CD4-positive, alpha-beta memory T cell (primary cell): ENCODE results near the gene NOL4L. TPM values are rescaled to one million over a fixed set of nuclear protein-coding genes. Genes with fewer than 3 reads are reported as not detected.

ENCODE experiments used
- CTCF ChIA-PET: fragments of 350-600 bp; sonication (Branson Sonifier 250); formaldehyde crosslinking; loops from one replicate; lab custom pipeline; 2021; ENCODE audit warnings: inconsistent platforms; ENCODE audit not compliant: partially characterized antibody; lab: Charles Lee
- POLR2A ChIA-PET: fragments of 350-600 bp; sonication (Branson Sonifier 250); formaldehyde crosslinking; loops from one replicate; lab custom pipeline; 2021; ENCODE audit not compliant: partially characterized antibody; lab: Charles Lee
- DNase-seq, 5 donors: peaks; one replicate each; pipeline versions ENCODE4 v3.0.0 to v3.0.0-alpha.2; 2020 to 2022; ENCODE audit warnings: mixed read lengths in 1 of 5
- H3K27ac ChIP-seq: one replicate; pipeline ENCODE4 v1.7.0; 2013; ENCODE audit warnings: low read depth, low read length
- H3K27me3 ChIP-seq: 2 replicates; pipeline ENCODE4 v1.7.0; 2013; ENCODE audit warnings: mild to moderate bottlenecking, low read length, moderate library complexity; ENCODE audit not compliant: insufficient read depth
- H3K36me3 ChIP-seq: 2 replicates; pipeline ENCODE4 v1.7.0; 2013; ENCODE audit warnings: mild to moderate bottlenecking, low read length, moderate library complexity; ENCODE audit not compliant: insufficient read depth
- H3K4me1 ChIP-seq: 2 replicates; pipeline ENCODE4 v1.7.0; 2013; ENCODE audit warnings: mild to moderate bottlenecking, low read length, moderate library complexity; ENCODE audit not compliant: insufficient read depth
- H3K4me3 ChIP-seq, 2 donors: one replicate each; pipeline ENCODE4 v1.7.0; 2013; ENCODE audit warnings: low read length in 2 of 2, mild to moderate bottlenecking in 1 of 2
- H3K9me3 ChIP-seq, 2 donors: one replicate each; pipeline ENCODE4 v1.7.0; 2013; ENCODE audit warnings: low read length in 2 of 2, control low read depth in 1 of 2; ENCODE audit not compliant: control insufficient read depth in 1 of 2
- H3K27ac Mint-ChIP-seq, 7 donors: one replicate each; pipeline ENCODE4 v1.8.0; 2020 to 2021; ENCODE audit warnings: mixed read lengths in 7 of 7, mild to moderate bottlenecking in 6 of 7, inconsistent platforms in 3 of 7, moderate library complexity in 3 of 7
- H3K27me3 Mint-ChIP-seq, 2 donors: one replicate each; pipeline ENCODE4 v1.8.0; 2020 to 2021; ENCODE audit warnings: mixed read lengths in 2 of 2
- H3K36me3 Mint-ChIP-seq, 2 donors: one replicate each; pipeline ENCODE4 v1.8.0; 2020 to 2021; ENCODE audit warnings: mixed read lengths in 2 of 2, inconsistent platforms in 1 of 2, mild to moderate bottlenecking in 1 of 2
- H3K4me1 Mint-ChIP-seq, 4 donors: one replicate each; pipeline ENCODE4 v1.8.0; 2020 to 2021; ENCODE audit warnings: mixed read lengths in 4 of 4, mild to moderate bottlenecking in 1 of 4
- H3K4me3 Mint-ChIP-seq, 8 donors: one replicate each; pipeline ENCODE4 v1.8.0; 2020 to 2021; ENCODE audit warnings: mixed read lengths in 8 of 8, mild to moderate bottlenecking in 7 of 8, moderate library complexity in 6 of 8, inconsistent platforms in 3 of 8
- H3K9me3 Mint-ChIP-seq, 8 donors: one replicate each; pipeline ENCODE4 v1.8.0; 2020 to 2021; ENCODE audit warnings: mixed read lengths in 8 of 8, mild to moderate bottlenecking in 5 of 8, inconsistent platforms in 3 of 8, moderate library complexity in 1 of 8
- intact Hi-C: fragments of 100-400 bp; cut with micrococcal nuclease; formaldehyde crosslinking; loops from one replicate; pipeline ENCODE4 v1.15.1; 2023
- polyA plus RNA-seq, 2 donors: library from polyadenylated mRNA; unstranded; fragments of 300-500 nt; fragmentation: Illumina TruSeq; gene quantifications; one replicate each; pipeline ENCODE4 v1.2.3, GENCODE V29; 2021
- total RNA-seq, 2 experiments: library from RNA; stranded (reverse); gene quantifications; one replicate each; pipeline ENCODE4 v1.2.3, GENCODE V29; 2021

The NOL4L gene
- total and polyA plus RNA-seq, 4 experiments from 2014 or later = 7.0 to 74.2 (median 47.5) TPM

- Histone ChIP-seq H3K4me3 (no peak overlapping the region), H3K9me3 (no peaks in the 10 kb centered on the region), H3K4me1 (peaks cover 81% of the 10 kb centered on the region), H3K36me3 (no peaks in the 10 kb centered on the region), H3K27me3 (no peaks in the 10 kb centered on the region), H3K27ac (no peak overlapping the region)
- no peak for DNase-seq
- Mint-ChIP-seq H3K27ac (peak overlapping the region; percentile 1 to 97 (median 79)), H3K36me3 (peaks cover 6 to 9% of the 10 kb centered on the region in 2 donors), H3K27me3 (no peaks in the 10 kb centered on the region), H3K9me3 (peaks cover 0 to 3% (median 0%) of the 10 kb centered on the region in 8 donors), H3K4me1 (peaks cover 55 to 87% (median 73%) of the 10 kb centered on the region in 4 donors), H3K4me3 (peak overlapping the region in 2 of 8 donors; percentile 20 to 26)
- ChIA-PET POLR2A (interaction anchor here (1.3 to 15.1 kb wide), 5 partner anchors 6 to 52 kb away, joined by 3 to 449 read pairs (median 5); partner anchors contain the start of gene NOL4L), CTCF (interaction anchor here (0.7 to 13.8 kb wide), 3 partner anchors 6 to 121 kb away, joined by 3 to 430 read pairs (median 38); no protein-coding TSS in a partner anchor)
- intact Hi-C loops = loop anchor here (10.0 kb wide), 1 partner anchor 443 kb away; no protein-coding TSS in a partner anchor
Measured at GRCh38 chr20:32532246-32532645, 52.9 kb downstream of the NOL4L start.

- H3K27ac ChIP-seq = no peak overlapping the region
Measured at GRCh38 chr20:32528905-32529670, 56.0 kb downstream of the NOL4L start.

DNA sequence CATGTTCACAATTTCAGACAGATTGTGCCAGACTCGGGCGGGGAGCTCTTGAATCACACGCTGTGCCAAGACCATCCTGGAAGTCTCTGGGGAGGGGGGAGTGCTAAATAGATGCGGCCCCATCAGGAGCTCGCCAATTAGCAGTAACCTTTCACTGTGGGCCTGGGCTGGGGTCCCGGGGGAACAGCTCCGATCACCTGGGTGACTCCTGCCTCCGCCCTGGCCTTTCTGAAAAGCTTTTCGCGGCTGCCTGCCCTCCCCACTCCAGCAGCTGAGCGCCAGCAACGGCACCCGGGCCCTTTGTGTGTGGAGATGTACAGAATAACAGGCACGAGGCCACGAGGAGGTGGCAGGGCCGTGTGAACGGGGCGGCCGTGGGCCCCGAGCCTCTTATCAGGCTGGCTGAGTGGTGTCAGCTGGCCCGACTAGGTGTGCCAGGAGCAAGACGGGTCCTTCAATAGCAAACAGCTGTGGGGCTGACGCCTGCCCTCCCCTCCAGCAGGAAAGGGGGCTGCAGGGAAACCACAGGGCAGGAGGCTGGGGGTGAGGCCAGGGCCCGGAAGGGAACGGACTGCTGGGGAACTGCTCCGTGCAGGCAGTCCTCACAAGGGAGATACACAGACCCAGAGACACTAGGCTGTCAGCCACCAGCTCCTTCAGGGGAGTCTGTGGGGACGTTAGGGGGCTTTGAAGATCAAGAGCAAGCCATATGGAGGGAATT, 56.8 kb downstream of the NOL4L start:
- H3K27me3 Mint-ChIP-seq = no peaks in the 10 kb centered on the region
- Histone ChIP-seq H3K9me3 (no peaks in the 10 kb centered on the region), H3K4me3 (no peak overlapping the region), H3K4me1 (peaks cover 89% of the 10 kb centered on the region), H3K27ac (no peak overlapping the region), H3K36me3 (peaks cover 4% of the 10 kb centered on the region), H3K27me3 (no peaks in the 10 kb centered on the region)
- no peak for DNase-seq
- intact Hi-C loops = no loop called here
- H3K4me1 Mint-ChIP-seq = peaks cover 53 to 92% (median 80%) of the 10 kb centered on the region in 4 donors
- peak overlapping the region in 3 of 8 donors; percentile 22 to 46 (median 26) for H3K4me3 Mint-ChIP-seq
- H3K27ac Mint-ChIP-seq = peak overlapping the region; percentile 80 to 92 (median 86)
- H3K36me3 Mint-ChIP-seq = peaks cover 20 to 28% of the 10 kb centered on the region in 2 donors
- ChIA-PET CTCF (interaction anchor here (1.0 to 12.0 kb wide), 3 partner anchors 8 to 123 kb away, joined by 3 to 430 read pairs (median 312); no protein-coding TSS in a partner anchor), POLR2A (interaction anchor here (1.3 to 11.5 kb wide), 5 partner anchors 10 to 125 kb away, joined by 3 to 449 read pairs (median 5); partner anchors contain the start of gene NOL4L)
- no peaks in the 10 kb centered on the region for H3K9me3 Mint-ChIP-seq

More at GRCh38 chr20:32528905-32529670, 56.0 kb downstream of the NOL4L start:
- H3K36me3 ChIP-seq = peaks cover 4% of the 10 kb centered on the region
- Mint-ChIP-seq H3K27me3 (no peaks in the 10 kb centered on the region), H3K4me1 (peaks cover 56 to 92% (median 80%) of the 10 kb centered on the region in 4 donors), H3K36me3 (peaks cover 20 to 25% of the 10 kb centered on the region in 2 donors), H3K4me3 (peak overlapping the region in 2 of 8 donors; percentile 26), H3K27ac (peak overlapping the region; percentile 80 to 92 (median 85)), H3K9me3 (no peaks in the 10 kb centered on the region)
- ChIA-PET POLR2A (interaction anchor here (1.3 to 11.5 kb wide), 5 partner anchors 9 to 124 kb away, joined by 3 to 449 read pairs (median 5); partner anchors contain the start of gene NOL4L), CTCF (interaction anchor here (1.2 to 12.0 kb wide), 3 partner anchors 8 to 124 kb away, joined by 3 to 430 read pairs (median 312); no protein-coding TSS in a partner anchor)
- no peaks in the 10 kb centered on the region for H3K9me3 ChIP-seq
- H3K27me3 ChIP-seq = no peaks in the 10 kb centered on the region
- DNase-seq = no peak
- H3K4me3 ChIP-seq = no peak overlapping the region
- intact Hi-C loops = no loop called here
- H3K4me1 ChIP-seq = peaks cover 89% of the 10 kb centered on the region

- Mint-ChIP-seq H3K4me1 (peaks cover 55 to 92% (median 81%) of the 10 kb centered on the region in 4 donors), H3K36me3 (peaks cover 20 to 30% of the 10 kb centered on the region in 2 donors), H3K27me3 (no peaks in the 10 kb centered on the region), H3K4me3 (peak overlapping the region in 3 of 8 donors; percentile 15 to 80 (median 75)), H3K27ac (peak overlapping the region; percentile 80 to 97 (median 92)), H3K9me3 (no peaks in the 10 kb centered on the region)
- Histone ChIP-seq H3K4me3 (no peak overlapping the region), H3K27ac (peak overlapping the region; percentile 35), H3K4me1 (peaks cover 89% of the 10 kb centered on the region), H3K27me3 (no peaks in the 10 kb centered on the region), H3K9me3 (no peaks in the 10 kb centered on the region), H3K36me3 (peaks cover 4% of the 10 kb centered on the region)
- intact Hi-C loops = no loop called here
- POLR2A ChIA-PET = interaction anchor here (1.8 to 11.5 kb wide), 2 partner anchors 10 to 57 kb away, joined by 5 to 449 read pairs; partner anchors contain the start of gene NOL4L
- DNase-seq = no peak
- CTCF ChIA-PET = interaction anchor here (1.0 to 12.0 kb wide), 3 partner anchors 9 to 123 kb away, joined by 3 to 430 read pairs (median 312); no protein-coding TSS in a partner anchor
Measured at GRCh38 chr20:32527447-32528055, 57.6 kb downstream of the NOL4L start.

- ChIA-PET POLR2A (interaction anchor here (1.3 to 11.5 kb wide), 2 partner anchors 11 to 126 kb away, joined by 3 to 449 read pairs; no protein-coding TSS in a partner anchor), CTCF (interaction anchor here (1.4 to 12.0 kb wide), 3 partner anchors 10 to 124 kb away, joined by 3 to 430 read pairs (median 312); no protein-coding TSS in a partner anchor)
- Mint-ChIP-seq H3K27me3 (no peaks in the 10 kb centered on the region), H3K27ac (peak overlapping the region; percentile 80 to 97 (median 92)), H3K9me3 (no peaks in the 10 kb centered on the region), H3K4me3 (peak overlapping the region in 4 of 8 donors; percentile 48 to 80 (median 66)), H3K36me3 (peaks cover 20 to 31% of the 10 kb centered on the region in 2 donors), H3K4me1 (peaks cover 54 to 92% (median 81%) of the 10 kb centered on the region in 4 donors)
- peaks cover 89% of the 10 kb centered on the region for H3K4me1 ChIP-seq
- no peaks in the 10 kb centered on the region for H3K27me3 ChIP-seq
- peaks cover 4% of the 10 kb centered on the region for H3K36me3 ChIP-seq
- H3K9me3 ChIP-seq = no peaks in the 10 kb centered on the region
- no peak for DNase-seq
- H3K27ac ChIP-seq = peak overlapping the region; percentile 35
- no peak overlapping the region for H3K4me3 ChIP-seq
- intact Hi-C loops = no loop called here
Measured at GRCh38 chr20:32527052-32527446, 58.1 kb downstream of the NOL4L start.

DNA sequence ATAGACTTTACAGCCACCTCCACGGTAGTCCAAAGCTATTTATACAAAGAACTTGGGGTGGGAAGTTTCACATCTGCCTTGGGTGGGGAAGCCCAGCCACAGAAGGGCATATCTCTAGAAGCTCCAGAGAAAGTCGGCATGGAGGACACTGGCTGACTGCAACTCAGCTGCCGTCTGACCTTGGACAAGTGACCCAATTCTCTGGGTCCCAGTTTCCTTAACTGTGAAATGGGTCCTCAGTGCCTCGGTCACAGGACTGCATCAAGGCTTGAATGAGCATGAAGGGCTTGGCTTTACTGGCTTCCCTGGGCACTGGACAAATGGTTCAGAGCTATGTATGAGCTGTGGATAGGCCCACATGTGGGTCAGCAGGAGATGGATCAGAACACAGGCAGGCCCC, 58.6 kb downstream of the NOL4L start:
- ChIA-PET CTCF (interaction anchor here (1.4 to 12.0 kb wide), 3 partner anchors 10 to 124 kb away, joined by 3 to 430 read pairs (median 312); no protein-coding TSS in a partner anchor), POLR2A (interaction anchor here (1.3 to 11.5 kb wide), 2 partner anchors 11 to 126 kb away, joined by 3 to 449 read pairs; no protein-coding TSS in a partner anchor)
- Histone ChIP-seq H3K4me1 (peaks cover 89% of the 10 kb centered on the region), H3K4me3 (no peak overlapping the region), H3K9me3 (no peaks in the 10 kb centered on the region), H3K27ac (peak overlapping the region; percentile 35), H3K36me3 (peaks cover 5% of the 10 kb centered on the region), H3K27me3 (no peaks in the 10 kb centered on the region)
- peaks cover 16 to 30% of the 10 kb centered on the region in 2 donors for H3K36me3 Mint-ChIP-seq
- intact Hi-C loops = no loop called here
- no peaks in the 10 kb centered on the region for H3K9me3 Mint-ChIP-seq
- H3K27me3 Mint-ChIP-seq = no peaks in the 10 kb centered on the region
- H3K4me1 Mint-ChIP-seq = peaks cover 54 to 92% (median 81%) of the 10 kb centered on the region in 4 donors
- peak overlapping the region; percentile 80 to 97 (median 93) for H3K27ac Mint-ChIP-seq
- DNase-seq = no peak
- H3K4me3 Mint-ChIP-seq = peak overlapping the region in 6 of 8 donors; percentile 39 to 80 (median 60)
